NCI-H524 treated with DMSO at 0.1 percent for 48 hours (cell line): ENCODE measurements around the gene NOCT.
"Not testable (repeated sequence)": the region's sequence is repeated elsewhere in the genome, so short reads cannot be mapped to it uniquely, and the experiment has no call there.

Experiments
- DNase-seq: peaks from one replicate; lab custom pipeline; 2025; lab: John Stamatoyannopoulos, UW

Gene NOCT

GRCh38 chr4:139009702-139010101 is 5.9 kb upstream of the NOCT start:
- DNase-seq = no peak

- DNase-seq = no peak
These were observed 4.2 kb upstream of the NOCT start for GRCh38 chr4:139011225-139011950.

- DNase-seq = no peak
These were observed 961 bp upstream of the NOCT start for GRCh38 chr4:139014371-139015268.

GRCh38 chr4:139015948-139016471 is 429 bp downstream of the NOCT start:
- no peak for DNase-seq

GRCh38 chr4:139017861-139018260 is 2.3 kb downstream of the NOCT start:
- no peak for DNase-seq

- DNase-seq = no peak
These were observed 2.9 kb downstream of the NOCT start for GRCh38 chr4:139018501-139018900.

GRCh38 chr4:139018971-139019758 is 3.6 kb downstream of the NOCT start:
- peak; percentile 75 for DNase-seq

- DNase-seq = peak; percentile 12
These were observed 4.8 kb downstream of the NOCT start for GRCh38 chr4:139020384-139020783.

- not testable (repeated sequence) for DNase-seq
These were observed 5.5 kb downstream of the NOCT start for GRCh38 chr4:139021071-139021470.

- no peak for DNase-seq
These were observed 7.3 kb downstream of the NOCT start for GRCh38 chr4:139022835-139023234.

- DNase-seq = no peak
These were observed 9.1 kb downstream of the NOCT start for GRCh38 chr4:139024686-139025085.

GRCh38 chr4:139025841-139026240 is 10.3 kb downstream of the NOCT start:
- no peak for DNase-seq

- DNase-seq = no peak
These were observed 12.2 kb downstream of the NOCT start for GRCh38 chr4:139027776-139028175.

GRCh38 chr4:139028191-139028661 is 12.6 kb downstream of the NOCT start:
- no peak for DNase-seq

GRCh38 chr4:139029866-139030363 is 14.3 kb downstream of the NOCT start:
- DNase-seq = not testable (repeated sequence)

- DNase-seq = no peak
These were observed 15.1 kb downstream of the NOCT start for GRCh38 chr4:139030614-139031235.

GRCh38 chr4:139035650-139036049 is 20.1 kb downstream of the NOCT start:
- DNase-seq = no peak

- no peak for DNase-seq
These were observed 21.3 kb downstream of the NOCT start for GRCh38 chr4:139036885-139037284.

GRCh38 chr4:139038874-139039443 is 23.4 kb downstream of the NOCT start:
- no peak for DNase-seq

- DNase-seq = peak; percentile 48
These were observed 27.4 kb downstream of the NOCT start for GRCh38 chr4:139042981-139043460.

GRCh38 chr4:139044291-139044690 is 28.7 kb downstream of the NOCT start:
- DNase-seq = no peak
